ENCODE results near the gene SAE1.
A peak's percentile ranks its signal among the peaks of the same experiment; 100 is the strongest.

SAE1 gene

GRCh38 chr19:47096100-47096704, 34.4 kb upstream of the SAE1 start:
- H3K9ac ChIP-seq (ENCODE audit: low read depth, low read length), result no peak overlapping the region
- peaks cover 75% of the 10 kb centered on the region for H4K20me1 ChIP-seq (ENCODE audit: insufficient read depth, low read length)
- H3K79me2 ChIP-seq (ENCODE audit: insufficient read depth, low read length), result peaks cover 91% of the 10 kb centered on the region
- DNase-seq (no peak), ATAC-seq (ENCODE audit: insufficient read depth, low read depth) (no peak)
- no peak overlapping the region for H2AFZ ChIP-seq (ENCODE audit: low read depth, low read length)
- no peak overlapping the region for H3K4me3 ChIP-seq (ENCODE audit: low read depth in 1 of 2, low read length in 2 of 2)
- peak overlapping the region; percentile 37; the same call in 1 of the 2 replicates for H3K27ac ChIP-seq (ENCODE audit: low read length)
- no peaks in the 10 kb centered on the region for H3K27me3 ChIP-seq (ENCODE audit: insufficient read depth, low read length, poor library complexity)
- H3K9me3 ChIP-seq (ENCODE audit: insufficient read depth, low read length, severe bottlenecking), result no peaks in the 10 kb centered on the region
- H3K4me1 ChIP-seq (ENCODE audit: insufficient read depth, low read length), result peaks cover 21% of the 10 kb centered on the region
- no peak overlapping the region for H3K4me2 ChIP-seq (ENCODE audit: insufficient read depth, low read length)
- TF ChIP-seq EZH2 (IDR thresholded peaks at IDR 0.05; ENCODE audit: borderline replicate concordance, low read depth, low read length, severe bottlenecking) (no peak), CTCF (IDR thresholded peaks at IDR 0.05; ENCODE audit: borderline replicate concordance, extremely low read depth, low read length, poor library complexity, severe bottlenecking) (no peak)
- peaks cover 68% of the 10 kb centered on the region for H3K36me3 ChIP-seq (ENCODE audit: insufficient read depth, low read length)

DNA sequence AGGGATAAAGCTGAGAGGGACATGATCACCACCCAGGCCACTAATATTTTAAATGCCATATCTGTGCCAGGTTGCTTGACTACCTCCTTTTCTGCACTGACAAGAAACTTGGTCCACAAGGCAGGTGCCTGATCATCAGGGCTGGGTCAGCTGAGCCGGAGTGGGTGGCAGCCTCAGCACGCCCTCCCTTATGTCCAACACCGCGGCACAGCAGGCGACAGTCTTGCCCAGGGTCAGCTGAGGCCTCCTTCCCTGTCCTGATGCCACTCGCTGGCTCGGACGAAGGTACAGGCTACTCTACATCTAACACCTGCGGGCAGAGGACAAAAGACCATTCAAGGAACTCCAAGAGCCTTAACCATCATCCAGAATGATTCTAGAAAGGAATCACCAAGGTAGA, 33.9 kb upstream of the SAE1 start:
- Histone ChIP-seq H3K4me3 (ENCODE audit: low read depth in 1 of 2, low read length in 2 of 2) (no peak overlapping the region), H3K4me1 (ENCODE audit: insufficient read depth, low read length) (peaks cover 21% of the 10 kb centered on the region), H2AFZ (ENCODE audit: low read depth, low read length) (no peak overlapping the region), H3K9ac (ENCODE audit: low read depth, low read length) (no peak overlapping the region), H3K4me2 (ENCODE audit: insufficient read depth, low read length) (no peak overlapping the region), H3K9me3 (ENCODE audit: insufficient read depth, low read length, severe bottlenecking) (no peaks in the 10 kb centered on the region), H3K27me3 (ENCODE audit: insufficient read depth, low read length, poor library complexity) (no peaks in the 10 kb centered on the region), H3K79me2 (ENCODE audit: insufficient read depth, low read length) (peaks cover 94% of the 10 kb centered on the region), H3K36me3 (ENCODE audit: insufficient read depth, low read length) (peaks cover 66% of the 10 kb centered on the region), H3K27ac (ENCODE audit: low read length) (no peak overlapping the region), H4K20me1 (ENCODE audit: insufficient read depth, low read length) (peaks cover 76% of the 10 kb centered on the region)
- TF ChIP-seq CTCF (IDR thresholded peaks at IDR 0.05; ENCODE audit: borderline replicate concordance, extremely low read depth, low read length, poor library complexity, severe bottlenecking) (no peak), EZH2 (IDR thresholded peaks at IDR 0.05; ENCODE audit: borderline replicate concordance, low read depth, low read length, severe bottlenecking) (no peak)
- DNase-seq (no peak), ATAC-seq (ENCODE audit: insufficient read depth, low read depth) (no peak)

GRCh38 chr19:47097396-47098201, 33.0 kb upstream of the SAE1 start:
- DNase-seq (no peak), ATAC-seq (ENCODE audit: insufficient read depth, low read depth) (no peak)
- H3K4me2 ChIP-seq (ENCODE audit: insufficient read depth, low read length), result no peak overlapping the region
- TF ChIP-seq EZH2 (IDR thresholded peaks at IDR 0.05; ENCODE audit: borderline replicate concordance, low read depth, low read length, severe bottlenecking) (no peak), CTCF (IDR thresholded peaks at IDR 0.05; ENCODE audit: borderline replicate concordance, extremely low read depth, low read length, poor library complexity, severe bottlenecking) (no peak)
- H2AFZ ChIP-seq (ENCODE audit: low read depth, low read length), result no peak overlapping the region
- no peaks in the 10 kb centered on the region for H3K27me3 ChIP-seq (ENCODE audit: insufficient read depth, low read length, poor library complexity)
- H3K27ac ChIP-seq (ENCODE audit: low read length), result no peak overlapping the region
- H3K36me3 ChIP-seq (ENCODE audit: insufficient read depth, low read length), result peaks cover 62% of the 10 kb centered on the region
- H3K4me1 ChIP-seq (ENCODE audit: insufficient read depth, low read length), result peaks cover 21% of the 10 kb centered on the region
- H3K9ac ChIP-seq (ENCODE audit: low read depth, low read length), result no peak overlapping the region
- H3K79me2 ChIP-seq (ENCODE audit: insufficient read depth, low read length), result peaks cover 95% of the 10 kb centered on the region
- H3K4me3 ChIP-seq (ENCODE audit: low read depth in 1 of 2, low read length in 2 of 2), result no peak overlapping the region
- peaks cover 79% of the 10 kb centered on the region for H4K20me1 ChIP-seq (ENCODE audit: insufficient read depth, low read length)
- H3K9me3 ChIP-seq (ENCODE audit: insufficient read depth, low read length, severe bottlenecking), result no peaks in the 10 kb centered on the region

Data from DND-41 (cell line).